HG02973 (cell line): ENCODE measurements around the gene POLR1C.
"Not testable (repeated sequence)": the region's sequence is repeated elsewhere in the genome, so short reads cannot be mapped to it uniquely, and the experiment has no call there.

ENCODE experiments used
- ATAC-seq: cut with Tn5 transposase; IDR thresholded peaks from one replicate; pipeline ENCODE4 v1.9.1; 2021; ENCODE audit warnings: moderate library complexity; ENCODE audit not compliant: unreplicated experiment

The POLR1C gene

GRCh38 chr6:43491750-43492661, 24.9 kb upstream of the POLR1C start:
- ATAC-seq = no peak

GRCh38 chr6:43492673-43493072, 24.2 kb upstream of the POLR1C start:
- no peak for ATAC-seq

- ATAC-seq = no peak
These were observed 23.7 kb upstream of the POLR1C start for GRCh38 chr6:43493230-43493629.

DNA sequence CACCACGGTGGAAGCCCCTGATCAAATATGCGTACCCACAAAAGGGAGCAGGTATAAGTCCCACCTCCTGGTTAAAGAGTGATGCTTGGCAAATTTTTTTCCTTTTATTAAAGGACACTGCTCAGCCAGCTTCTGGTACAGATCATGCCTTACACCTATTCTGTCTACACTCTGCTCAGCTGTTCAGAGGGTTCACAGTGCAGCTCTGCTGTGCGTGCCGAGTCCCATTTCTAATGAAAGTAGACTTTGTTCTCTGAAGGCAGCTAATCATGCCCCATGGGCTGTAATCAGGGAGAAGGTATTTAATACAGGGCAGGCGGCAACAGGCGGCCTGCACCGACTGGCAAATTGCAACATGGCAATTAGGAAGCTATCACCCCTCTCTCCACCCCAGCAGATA, 23.1 kb upstream of the POLR1C start:
- no peak for ATAC-seq

DNA sequence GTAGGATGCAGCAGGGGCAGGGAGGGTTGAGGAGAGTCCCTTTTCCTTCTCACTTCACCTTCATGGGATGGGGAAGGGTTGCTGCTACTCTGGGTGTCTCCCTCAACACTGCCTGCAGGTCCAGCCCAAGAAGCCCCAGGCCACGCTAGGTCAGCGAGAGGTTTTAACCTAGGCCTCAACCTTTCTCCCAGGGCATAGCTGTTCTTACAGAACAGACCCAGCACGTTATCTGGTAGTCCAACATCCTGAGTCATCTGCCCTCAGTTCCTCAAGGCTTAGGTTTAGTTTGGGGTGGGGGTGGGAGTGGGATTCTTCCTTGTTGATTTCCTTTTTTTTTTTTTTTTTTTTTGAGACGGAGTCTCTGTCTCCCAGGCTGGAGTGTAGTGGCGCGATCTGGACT, 22.6 kb upstream of the POLR1C start:
- no peak for ATAC-seq

- ATAC-seq = no peak
These were observed 22.1 kb upstream of the POLR1C start for GRCh38 chr6:43494766-43495165.

DNA sequence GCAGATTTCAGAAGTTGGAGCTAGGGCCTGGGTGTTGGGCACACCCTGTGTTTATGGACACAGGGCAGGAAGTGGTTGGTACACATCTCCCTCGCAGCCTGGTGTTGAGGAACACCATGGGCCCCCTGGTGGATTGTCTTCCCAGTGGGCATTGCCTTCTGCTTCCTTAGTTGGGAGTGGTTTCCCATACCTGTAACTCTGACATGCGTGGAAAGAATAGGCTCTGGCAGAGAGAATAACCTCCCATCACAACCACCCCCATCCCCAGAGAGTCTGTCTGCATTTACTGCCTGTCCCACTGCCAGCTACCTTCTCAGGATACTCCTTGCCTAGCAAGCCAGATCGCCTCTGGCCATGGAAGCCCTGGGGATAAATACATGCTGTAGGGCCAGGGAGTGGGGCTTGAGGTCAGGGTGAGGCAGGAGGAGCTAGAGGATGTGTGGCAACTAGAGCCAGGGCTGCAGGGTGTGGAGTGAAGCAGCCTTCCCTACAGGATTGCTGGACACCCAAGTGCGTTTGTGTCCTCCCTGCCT, 21.4 kb upstream of the POLR1C start:
- ATAC-seq = no peak

- ATAC-seq = no peak
These were observed 20.3 kb upstream of the POLR1C start for GRCh38 chr6:43496370-43497128.

- ATAC-seq = no peak
These were observed 19.8 kb upstream of the POLR1C start for GRCh38 chr6:43497129-43497396.

- no peak for ATAC-seq
These were observed 19.2 kb upstream of the POLR1C start for GRCh38 chr6:43497689-43498088.

GRCh38 chr6:43498291-43498690, 18.6 kb upstream of the POLR1C start:
- not testable (repeated sequence) for ATAC-seq

DNA sequence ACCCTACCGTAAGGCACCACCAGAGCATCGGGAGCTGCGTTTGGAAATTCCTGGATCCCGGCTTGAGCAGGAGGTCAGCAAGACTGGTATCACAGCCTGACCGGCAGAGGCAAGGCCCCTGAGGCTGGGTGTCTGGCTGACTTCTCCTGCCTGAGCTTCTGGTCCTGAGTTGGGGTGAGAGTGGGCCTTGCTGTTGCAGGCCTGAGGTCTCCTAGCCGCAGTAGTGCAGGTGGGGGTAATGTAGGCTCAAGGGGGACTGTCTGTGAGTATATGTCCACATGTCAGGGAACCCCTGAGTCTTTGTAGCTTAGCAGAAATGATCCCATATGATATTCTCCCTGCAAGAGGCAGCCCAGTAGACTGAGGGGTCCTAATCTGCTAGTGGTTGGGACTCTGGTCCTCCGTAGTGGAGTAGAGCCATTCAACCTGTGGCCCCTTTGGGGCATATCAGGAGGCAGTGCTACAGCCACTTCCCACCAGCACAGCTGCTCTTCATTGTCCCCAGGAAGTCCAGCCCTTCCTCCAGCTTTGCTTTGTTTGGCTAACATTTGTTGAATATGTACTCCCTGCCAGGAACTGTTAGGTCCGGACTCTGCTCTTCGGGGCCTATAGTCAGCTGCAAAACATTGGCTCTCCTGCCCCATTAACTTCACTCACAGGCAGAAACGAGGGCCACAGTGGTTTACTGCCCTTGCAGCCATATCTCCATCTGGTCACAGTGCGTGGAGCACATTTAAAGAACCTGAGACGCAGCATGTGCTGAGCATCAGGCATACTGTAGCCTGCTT, 17.7 kb upstream of the POLR1C start:
- no peak for ATAC-seq

DNA sequence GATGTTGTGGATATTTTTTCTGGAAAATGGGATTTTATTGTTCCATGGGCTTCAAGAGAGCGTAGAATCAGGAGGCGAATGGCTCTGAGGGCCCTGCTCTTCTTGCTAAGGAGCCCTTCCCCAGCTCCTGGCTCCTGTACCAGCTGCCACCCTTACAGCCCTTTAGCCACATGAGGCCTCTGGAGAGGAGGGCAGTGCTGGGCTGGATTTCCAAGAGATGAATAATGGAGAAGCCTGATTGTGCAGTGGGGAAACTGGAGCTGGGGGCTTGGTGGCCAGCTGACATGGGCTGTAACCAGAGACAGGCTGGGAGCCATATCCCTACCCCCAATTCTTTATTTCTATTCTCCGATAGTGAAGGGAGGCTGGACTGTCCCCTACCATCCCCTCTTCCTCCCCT, 16.0 kb upstream of the POLR1C start:
- no peak for ATAC-seq

DNA sequence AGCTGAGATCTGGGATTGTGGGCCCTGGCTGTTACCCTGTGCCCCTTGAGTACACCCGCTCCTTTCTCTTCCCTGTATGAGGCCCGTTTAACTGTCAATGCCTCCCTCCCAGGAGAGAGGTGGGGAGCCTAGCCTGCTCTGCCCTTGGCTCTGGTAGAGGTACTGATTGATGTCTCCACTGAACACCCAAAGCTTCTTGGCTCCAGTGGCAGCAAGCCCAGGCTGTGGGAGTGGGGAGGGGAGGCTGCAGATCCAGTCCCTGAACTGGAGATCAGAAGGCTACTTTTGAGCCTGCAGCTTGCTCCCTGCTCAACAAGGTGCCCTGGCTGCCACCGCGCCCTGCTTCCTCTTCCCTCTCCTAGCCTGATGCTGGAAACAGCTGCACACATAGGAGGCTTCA, 14.2 kb upstream of the POLR1C start:
- ATAC-seq = no peak

DNA sequence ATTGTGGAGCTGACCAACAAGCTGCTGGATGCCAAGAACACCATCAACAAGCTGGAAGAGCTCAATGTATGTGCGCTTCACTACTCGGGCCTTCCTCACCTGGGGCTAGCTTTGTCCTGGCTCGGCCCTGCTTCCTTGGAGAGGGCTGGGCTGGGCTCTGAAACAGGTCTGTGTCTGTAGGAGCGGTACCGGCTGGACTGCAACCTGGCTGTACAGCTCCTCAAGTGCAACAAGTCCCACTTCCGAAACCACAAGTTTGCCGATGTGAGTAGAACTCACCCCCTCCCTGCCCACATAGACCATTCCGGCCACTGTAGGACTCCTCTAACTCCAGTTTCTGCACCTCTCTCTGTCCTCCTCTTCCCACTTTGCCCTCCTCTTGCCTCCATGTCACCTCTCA, 13.4 kb upstream of the POLR1C start:
- ATAC-seq = no peak

GRCh38 chr6:43504756-43505593, 11.9 kb upstream of the POLR1C start:
- no peak for ATAC-seq

- ATAC-seq = no peak
These were observed 11.2 kb upstream of the POLR1C start for GRCh38 chr6:43505718-43506117.

DNA sequence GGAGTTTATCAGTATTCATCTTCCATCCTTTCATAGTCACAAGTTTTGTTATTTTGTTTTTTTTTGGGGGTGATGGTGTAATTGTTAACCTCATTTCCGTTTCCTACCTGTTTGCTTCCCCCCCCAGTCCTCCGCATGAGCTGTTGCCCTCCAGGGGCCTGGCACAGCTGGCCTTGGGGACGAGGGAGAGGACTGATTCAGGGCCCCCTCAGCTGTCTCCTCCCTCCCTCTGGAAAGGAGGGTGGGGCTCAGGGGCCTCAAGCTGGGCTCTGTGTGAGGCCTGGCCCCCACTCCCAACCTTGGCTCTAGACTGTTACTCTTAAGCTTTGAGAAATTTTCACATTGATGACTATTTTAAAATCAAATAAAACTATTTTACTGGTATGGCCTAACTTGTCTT, 10.7 kb upstream of the POLR1C start:
- ATAC-seq = no peak

DNA sequence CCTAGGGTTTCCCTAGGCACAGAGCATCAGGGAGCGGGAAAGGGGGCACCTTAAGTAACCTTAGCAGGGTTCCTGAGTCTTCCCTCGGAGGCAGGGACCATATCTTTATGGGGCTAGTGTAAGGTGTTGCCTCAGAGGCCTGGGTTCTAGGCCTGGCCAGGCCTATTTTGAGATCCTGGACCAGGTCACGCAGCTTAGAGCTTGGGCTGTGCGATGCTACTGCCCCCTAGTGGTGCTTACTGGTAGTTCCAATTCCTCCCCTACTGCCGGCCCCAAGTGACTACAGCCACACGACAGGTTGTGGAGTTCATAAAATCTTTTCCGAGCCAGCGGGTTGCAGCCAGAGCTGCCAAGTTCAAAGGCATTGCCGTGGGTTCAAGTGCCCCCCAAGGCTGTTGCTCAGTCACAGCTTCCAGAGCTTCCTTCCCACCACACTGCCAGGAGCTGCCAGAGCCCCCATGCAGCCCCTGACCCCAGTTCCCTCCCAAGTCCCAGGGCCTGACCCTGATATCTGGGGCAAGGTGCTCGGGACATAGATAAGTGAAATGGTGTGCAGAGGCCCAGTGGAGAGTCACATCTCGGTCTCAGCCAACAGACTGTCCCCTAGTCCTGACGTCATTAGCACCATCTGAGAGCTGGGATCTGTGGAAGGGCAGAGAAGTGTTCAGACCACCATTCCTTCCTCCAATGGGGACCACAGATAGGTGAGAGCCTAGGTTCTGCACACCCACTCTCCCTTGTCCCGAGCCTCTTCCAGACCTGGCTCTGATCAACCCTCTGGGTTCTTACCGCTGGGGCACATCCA, 10.0 kb upstream of the POLR1C start:
- ATAC-seq = no peak
